Glomerular visceral epithelial cell (primary cell): ENCODE data around the gene DEFB110.

Experiments used
- DNase-seq: peaks from one replicate; pipeline ENCODE4 v3.0.0-alpha.2; 2016; ENCODE audit errors: extremely low spot score

The DEFB110 gene

DNA sequence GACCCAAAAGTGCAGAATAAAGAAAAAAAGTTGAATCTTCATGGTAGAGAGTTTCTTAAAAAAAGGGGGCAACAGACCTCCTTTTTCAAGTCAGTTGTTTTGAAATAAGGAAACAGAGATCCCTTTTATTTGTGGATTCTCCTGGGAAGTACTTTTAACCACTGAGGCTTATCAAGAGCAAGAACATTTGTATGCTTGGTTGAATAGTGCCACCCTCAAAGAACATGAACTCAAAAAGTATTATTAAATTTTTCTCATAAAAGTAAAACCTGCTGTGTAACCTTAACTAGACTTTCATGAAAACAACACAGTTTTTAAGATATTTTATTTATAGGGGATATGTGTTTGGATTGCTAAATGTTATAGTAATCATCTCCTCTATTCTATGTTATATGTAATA lies at the start of gene DEFB110:
TSS of gene DEFB110 (minus strand) at position 101 of the 400 bp plus-strand sequence. CDS start at position 42, 59 bp downstream.
- no peak for DNase-seq

DNA sequence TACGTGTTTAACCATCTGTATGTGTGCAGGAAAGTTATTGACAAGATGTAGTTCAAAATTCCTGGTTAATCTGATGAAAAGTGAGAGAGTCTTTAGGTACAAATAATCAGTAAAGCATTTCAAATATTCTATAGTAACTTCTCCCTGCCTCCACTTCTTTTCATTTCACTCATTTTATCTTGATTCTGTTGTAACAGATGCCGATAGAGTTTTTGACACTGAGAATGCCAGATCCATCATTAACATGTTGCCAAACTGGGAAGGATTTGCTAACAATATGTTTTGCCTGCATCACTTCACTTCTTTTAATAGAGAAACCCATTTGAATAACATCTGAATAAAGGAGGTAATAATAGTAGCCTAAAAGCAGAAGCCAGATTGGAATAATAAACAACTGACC lies 48.3 kb upstream of the DEFB110 start:
- DNase-seq = no peak

DNA sequence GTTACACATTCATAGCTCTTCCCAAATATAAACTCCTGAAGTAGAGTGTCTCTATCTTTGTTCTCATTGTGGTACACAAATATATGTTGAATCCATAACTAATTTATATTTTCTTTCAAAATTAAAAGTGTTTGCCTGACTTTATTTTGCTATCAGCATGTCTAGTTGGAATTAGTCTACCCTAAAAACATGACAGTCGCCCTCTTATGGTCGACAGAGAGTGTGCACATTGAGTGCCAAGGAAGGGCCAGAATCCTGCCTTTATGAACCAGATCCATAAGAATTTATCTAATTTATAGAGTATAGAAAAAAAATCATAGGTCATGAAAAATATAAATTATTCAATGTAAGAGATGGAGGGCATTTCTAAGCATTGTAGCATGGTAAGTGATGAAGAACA lies 40.3 kb upstream of the DEFB110 start:
- no peak for DNase-seq

DNA sequence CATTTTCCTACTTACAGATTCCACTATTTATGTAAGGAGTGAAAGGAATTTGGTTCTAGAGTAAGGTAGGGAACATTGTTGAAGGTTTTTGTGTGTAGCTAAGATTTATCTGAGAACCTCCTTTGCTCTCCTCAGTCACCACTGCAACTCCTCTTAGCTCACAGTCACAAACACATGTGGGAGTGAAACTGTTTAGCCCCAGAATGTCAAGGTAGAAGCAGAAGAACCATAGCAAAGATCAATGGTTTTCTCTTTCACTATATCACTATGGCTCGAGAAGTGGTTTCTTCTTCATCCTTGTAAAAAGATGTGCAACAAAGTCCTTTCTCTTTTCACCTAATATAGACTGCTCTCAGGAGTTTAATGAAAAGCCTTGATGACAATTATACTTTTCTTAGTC lies 34.4 kb upstream of the DEFB110 start:
- no peak for DNase-seq

DNA sequence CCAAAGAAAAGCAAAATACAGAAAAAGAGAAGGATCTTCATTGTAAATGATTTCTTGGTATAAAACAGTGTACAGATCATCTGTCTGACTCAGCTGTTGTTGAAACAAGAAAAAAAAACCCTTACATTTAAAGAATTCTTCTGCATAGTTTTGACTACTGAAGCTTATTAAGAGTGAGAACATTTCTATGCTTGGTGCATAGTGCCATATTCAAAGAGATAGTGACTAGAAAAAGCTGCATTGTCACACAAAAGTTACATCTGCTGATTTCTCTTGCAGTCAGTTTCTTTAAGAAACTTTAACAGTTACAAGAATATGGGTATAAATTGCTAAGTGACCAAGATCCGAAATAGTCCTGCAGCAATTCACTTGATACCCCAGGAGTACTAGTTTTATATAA lies 28.0 kb upstream of the DEFB110 start, which contains the start of gene DEFB112:
TSS of gene DEFB112 (minus strand) at position 101 of the 400 bp plus-strand sequence. CDS start at position 41, 60 bp downstream.
- DNase-seq = no peak

DNA sequence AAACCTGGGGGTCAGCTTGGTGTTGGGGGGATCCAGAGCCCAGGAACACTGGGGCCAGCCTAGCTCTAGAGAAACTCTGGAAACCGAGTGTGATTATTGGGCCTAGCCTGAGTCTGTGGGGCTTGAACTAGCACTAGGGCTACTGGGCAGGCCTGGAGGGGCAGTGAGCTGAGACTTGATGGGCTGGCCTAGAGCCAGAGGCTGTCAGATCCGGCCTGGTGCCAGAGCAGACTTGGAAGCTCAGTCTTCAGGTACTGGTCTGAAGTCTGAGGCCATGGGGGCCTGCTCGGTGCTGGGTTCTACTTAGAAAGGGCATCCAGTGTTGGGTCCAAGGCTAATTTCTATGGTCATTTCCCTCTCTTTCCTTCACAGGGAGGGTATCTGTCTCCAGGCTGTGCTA lies 25.2 kb upstream of the DEFB110 start:
- no peak for DNase-seq

DNA sequence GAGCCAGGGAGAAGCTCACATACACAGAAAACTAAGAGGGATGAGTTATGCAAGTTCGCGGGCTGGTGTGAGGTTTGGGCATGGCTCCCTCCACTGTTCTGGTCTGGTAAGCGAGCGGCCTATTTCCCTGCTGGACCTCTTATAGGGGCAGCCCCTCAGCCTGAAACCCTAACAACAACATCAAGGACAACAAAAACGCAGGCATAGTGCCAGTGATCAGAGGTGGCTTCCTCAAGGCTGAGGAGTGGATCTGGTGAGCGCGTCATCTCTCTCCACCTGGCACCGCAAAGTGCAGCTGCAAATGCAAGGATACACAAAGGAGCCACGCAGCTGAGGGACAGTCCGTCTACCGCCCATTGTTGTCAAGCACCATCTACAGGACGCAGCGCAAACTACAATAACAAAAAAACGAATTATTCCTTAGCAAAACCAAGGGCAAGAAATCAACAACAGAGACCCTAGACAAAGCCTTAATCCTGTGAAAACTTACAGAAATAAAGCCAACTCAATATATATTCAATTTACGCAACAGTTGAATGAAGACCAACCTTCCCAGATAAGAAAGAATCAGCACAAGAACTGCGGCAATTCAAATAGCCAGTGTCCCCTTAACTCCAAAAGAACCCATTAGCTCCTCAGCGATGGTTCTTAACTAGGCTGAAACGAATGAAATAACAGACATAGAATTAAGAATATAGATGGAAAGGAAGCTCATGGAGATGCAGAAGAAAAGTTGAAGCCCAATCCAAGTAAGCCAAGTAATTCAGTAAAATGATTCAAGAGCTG lies 9.2 kb upstream of the DEFB110 start:
- no peak for DNase-seq

DNA sequence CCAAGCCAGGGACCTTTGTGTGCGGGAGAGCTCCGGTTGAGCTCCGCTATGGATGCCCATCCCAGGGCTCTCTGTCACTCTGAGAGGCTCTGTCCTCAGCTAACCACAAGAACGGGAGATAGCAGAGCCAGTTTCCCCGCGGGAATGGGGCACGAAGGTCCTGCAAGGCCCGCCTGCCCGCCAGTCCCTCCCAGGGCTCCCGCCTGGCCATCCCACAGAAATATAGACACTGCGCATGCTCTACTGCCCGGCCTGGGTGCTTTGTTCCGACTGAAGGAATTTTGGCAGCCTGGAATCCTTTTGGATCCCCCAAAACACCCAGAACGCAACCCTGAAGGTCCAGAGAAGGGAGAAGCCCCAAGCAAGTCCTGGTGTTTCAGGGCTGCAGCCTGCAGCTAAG lies 8.6 kb upstream of the DEFB110 start:
- no peak for DNase-seq

DNA sequence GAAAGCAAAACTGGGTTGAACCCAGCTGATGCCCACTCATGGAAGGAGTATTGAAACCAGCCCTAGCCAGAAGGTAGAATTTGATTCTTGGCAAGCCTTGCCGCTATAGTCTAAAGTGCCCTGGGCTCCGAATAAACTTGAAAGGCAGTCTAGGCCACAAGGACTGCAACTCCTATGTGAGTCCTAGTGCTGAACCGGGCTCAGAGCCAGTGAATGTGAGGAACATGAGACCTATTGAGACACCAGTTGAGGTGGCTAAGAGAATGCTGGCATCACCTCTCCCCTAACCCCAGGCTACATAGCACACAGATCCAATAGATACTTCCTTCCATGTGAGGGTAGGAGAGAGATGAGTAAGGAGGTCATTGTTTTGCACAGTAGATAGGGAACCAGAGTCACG lies 3.5 kb upstream of the DEFB110 start:
- DNase-seq = no peak

DNA sequence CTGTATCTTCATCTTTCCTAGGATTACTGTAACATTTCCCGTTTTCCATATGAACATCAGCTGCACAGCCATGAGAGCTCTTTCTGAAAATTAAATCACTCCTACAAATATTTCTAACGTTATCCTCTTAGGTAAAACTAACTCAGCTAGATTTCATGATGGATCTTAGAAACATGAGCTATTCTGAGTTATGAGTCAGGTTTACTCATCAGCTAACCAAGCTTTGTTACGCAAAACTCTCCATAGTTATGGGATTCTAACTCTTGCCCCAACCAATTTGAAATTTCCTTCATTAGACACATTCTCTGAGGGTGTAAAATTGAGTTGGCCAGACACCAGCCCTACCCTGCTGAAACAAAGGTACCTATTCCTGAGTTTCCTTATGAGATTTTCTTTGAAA lies 14.0 kb downstream of the DEFB110 start:
- no peak for DNase-seq

DNA sequence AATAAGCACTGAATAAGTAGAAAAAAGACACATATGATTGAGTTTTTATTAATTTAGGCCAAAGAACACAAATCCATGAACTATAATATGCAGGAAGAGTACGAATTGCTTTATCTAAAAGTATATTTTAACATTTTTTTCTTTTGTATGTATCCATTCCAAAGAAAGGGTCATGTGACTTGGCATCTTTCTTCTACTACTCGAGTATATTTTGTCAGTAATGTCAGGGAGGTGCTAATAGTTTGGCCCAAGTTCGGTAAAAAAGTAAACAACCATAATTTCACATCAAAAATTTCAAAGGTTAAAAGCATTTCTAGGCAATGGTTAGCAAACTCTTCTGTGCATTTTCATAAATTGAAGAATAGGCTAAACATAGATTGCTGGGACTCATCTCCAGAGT lies 18.7 kb downstream of the DEFB110 start:
- no peak for DNase-seq

DNA sequence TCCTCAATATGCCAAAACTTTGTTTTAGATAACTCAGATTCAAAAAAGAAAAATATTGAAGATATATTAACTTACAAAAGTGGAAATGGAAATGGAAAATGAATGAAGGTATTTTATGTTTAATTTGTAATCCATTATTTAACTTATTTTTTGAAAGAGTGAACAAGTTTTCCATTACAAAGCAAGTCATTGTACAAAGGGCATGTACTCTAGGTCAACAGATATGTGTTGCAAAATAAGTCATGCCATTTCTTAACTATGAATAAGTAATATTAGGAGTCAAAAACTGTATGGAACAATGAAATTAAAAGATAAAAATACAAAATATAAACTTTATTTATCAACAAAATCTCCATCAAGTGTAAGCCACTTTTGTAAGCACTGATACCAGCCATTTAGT lies 26.5 kb downstream of the DEFB110 start:
- no peak for DNase-seq

DNA sequence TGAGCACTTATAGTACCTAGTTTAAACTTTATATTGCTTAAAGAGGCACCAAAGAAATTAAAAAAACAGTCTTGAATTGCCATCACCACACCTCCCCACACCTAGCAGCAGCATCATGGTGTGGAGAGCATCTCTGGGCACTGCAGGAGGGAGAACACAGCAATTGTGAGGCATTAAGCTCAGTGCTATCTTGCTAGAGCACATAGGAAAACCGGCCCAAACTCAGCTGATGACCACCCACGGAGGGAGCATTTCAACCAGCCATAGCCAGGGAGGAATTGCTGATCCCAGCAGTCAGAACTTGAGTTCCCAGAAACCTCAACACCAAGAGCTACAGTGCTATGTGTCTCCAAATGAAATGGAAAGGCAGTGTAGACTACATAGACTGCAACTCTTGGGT lies 32.9 kb downstream of the DEFB110 start:
- DNase-seq = no peak

DNA sequence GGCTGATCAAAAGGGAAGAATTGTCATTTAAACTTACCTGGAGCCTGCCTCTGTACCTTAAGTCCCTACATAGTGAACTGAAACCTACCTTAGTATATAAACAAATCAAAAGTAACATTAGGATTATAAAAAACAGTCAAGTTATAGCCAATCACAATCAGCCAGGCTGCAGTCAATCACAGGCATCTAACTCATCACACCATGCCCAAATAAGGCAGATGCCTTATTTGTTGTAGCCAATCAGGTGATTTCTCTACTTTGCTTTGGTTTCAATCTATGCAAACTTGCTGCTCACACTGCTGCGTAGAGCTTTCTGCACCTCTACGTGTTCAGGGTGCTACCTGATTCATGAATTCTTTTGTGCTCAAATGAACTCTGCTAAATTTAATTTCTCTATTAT lies 34.0 kb downstream of the DEFB110 start:
- no peak for DNase-seq

DNA sequence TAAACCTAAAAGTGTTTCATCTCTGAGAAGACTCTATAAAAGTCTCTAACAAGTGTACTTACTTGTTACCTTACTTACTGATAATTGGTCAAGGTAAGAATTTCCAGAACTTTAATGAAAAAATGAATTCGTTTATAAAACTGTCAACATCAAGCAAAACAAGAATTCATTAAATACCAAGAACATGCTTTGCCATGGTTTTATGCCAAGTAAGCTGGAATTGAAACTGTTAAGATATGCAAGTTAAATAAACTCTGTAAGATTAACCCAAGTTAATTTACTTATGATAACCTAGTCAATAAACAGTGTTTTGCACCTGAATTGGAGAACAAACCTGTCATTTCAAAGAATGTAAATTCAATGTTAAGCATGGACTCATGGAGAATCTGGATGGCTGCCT lies 35.2 kb downstream of the DEFB110 start:
- DNase-seq = no peak

DNA sequence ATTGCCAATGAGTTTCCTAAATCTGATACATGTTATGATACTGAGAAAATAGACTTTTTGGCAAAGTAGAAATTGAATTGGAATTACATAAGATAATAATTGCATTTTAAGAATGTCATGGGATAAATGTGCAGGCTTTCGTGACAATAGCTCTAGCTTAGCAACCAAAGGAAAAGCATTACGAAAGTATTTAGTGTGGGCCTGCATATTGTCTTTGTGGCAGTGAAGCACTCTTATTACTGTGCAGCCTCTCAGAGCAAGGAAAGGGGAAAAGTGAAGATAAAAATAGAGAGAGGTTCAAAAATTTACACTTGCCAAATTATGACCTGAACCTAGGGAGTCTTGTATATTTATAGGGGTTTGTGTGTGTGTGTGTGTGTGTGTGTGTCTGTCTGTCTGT lies 39.7 kb downstream of the DEFB110 start:
- no peak for DNase-seq

DNA sequence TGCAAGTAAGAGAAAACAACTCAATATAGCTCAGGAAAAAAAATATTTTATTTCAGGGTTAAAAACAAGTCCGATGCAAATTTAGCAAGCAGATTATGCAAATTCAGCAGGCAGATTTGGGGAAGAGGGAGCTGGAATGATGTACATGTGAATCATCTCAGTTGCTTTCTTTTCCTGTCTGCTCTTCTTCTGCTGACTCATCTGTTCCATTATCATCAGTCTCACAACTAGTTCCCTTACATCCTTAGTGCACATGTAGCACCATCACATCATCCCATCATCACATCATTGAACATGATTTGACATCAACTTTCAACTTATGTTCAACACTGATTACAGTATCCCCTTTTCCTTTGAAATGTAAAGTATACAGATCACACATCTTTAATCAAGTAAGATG lies 40.9 kb downstream of the DEFB110 start:
- no peak for DNase-seq

DNA sequence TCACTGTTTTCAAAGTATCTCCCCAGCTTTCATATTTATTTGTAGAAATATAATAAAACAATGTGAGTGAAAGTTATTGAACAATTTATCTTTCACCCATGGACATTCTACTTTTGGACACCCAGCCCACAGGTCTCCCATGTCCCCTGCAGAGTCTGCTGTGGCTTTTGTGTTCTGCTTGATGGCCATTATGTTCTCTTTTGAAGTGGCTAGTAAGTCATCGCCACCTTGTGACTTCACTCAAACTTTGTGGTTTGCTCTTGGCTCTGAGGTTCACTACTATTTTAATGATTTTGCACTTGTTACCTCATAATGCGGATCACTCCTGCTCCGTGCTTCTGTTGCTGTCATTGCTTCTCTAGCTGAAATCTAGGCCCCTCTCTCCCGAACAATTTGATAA lies 42.2 kb downstream of the DEFB110 start:
- no peak for DNase-seq

DNA sequence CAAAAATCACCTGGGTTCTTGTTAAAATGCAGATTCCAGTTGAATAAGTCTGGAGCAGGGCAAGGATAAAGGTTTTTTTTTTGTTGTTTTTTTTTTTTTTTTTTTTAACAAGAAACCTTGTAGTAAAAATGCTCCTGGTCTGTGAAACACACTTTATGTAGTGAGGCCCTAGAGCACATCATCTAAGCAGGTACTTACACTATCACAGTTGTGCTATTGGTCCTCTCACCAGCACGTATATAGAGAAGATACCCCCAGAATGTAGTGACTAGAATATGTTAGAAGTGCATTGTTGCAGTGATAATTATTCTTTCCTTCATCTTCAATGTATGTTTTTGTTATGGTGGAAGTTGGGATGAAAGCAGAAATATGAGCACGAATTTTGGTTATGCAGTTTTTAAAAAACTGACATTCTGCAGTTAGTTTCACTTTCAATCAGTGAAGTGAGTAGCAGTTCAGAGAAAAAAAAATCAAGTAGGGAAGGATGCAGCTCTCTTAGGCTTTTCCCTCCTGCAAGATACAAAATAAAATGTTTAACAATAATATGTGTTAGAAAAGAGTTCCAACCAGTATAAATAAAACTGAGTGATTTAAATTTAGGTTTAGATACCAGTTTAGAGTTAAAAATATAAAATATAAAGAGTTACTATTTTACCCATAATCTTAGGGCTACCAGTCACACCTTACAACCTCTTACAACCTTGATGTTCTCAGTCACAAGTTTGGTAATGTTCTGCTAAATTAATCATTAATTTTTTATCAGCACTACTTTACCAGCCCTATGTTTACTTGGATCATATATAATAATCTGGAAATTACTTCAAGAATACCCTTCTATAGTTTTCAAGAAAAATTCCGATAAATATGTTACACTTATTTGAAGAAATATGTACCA lies 43.2 kb downstream of the DEFB110 start:
- no peak for DNase-seq

DNA sequence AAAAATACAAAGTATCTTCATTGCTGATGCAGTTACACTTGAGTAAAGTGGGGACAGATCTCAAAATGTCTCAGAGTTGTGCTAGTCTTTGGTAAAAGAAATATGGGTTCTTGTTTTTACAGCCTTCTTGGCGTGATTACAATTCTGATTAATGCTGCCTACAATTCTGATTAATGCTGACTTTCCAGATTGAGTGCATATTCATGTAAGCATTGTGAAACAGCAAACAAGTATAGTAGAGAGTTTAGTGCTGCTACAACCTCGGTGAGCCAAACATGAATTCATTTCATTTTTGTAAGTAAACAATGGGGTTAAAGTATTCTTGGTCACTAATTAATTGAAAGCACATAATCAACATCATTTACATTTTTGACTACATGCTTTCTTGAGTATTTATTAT lies 52.2 kb downstream of the DEFB110 start, which contains the start of gene DEFB113:
TSS of gene DEFB113 (minus strand) at position 21 of the 400 bp plus-strand sequence. CDS start at position 21, 0 bp downstream.
- DNase-seq = no peak
